ENCODE measurements around the gene AK1. TPM values are rescaled to one million over a fixed set of nuclear protein-coding genes. Genes with fewer than 3 reads are reported as not detected.

Gene AK1
- total and polyA plus RNA-seq, 2 experiments from 2014 or later, result 16.2 to 35.5 TPM

Small RNAs within 50 kb of the gene (microRNA-seq; reads per million reads assigned to microRNA genes)
- not detected for gene MIR4672

Small RNAs within 50 kb of the gene (small RNA-seq; reads per million reads assigned to genes)
- gene MIR4672 (ENCODE audit: low replicate concordance) (not detected), gene RF00019 (ENCODE audit: low replicate concordance) (not detected), gene RNA5SP296 (ENCODE audit: low replicate concordance) (not detected)

Other genes with a start within 250 kb of the AK1 start
- gene CFAP157, start 170.7 kb downstream of the AK1 start, total RNA-seq (2014; rRNA removed; shearing (Covaris generic)), result 0.17 TPM in 1 of 2 replicates, not detected in the other
- gene CFAP157, start 170.7 kb downstream of the AK1 start, polyA plus RNA-seq (2016; fragmentation: Nextera tagmentation; extraction: Ambion mirVana), result 0.55 and 0.78 TPM in 2 replicates
- 9.5 and 15.1 TPM in 2 replicates for gene PTRH1, start 162.0 kb downstream of the AK1 start, total RNA-seq (2014; rRNA removed; shearing (Covaris generic))
- gene PTRH1, start 162.0 kb downstream of the AK1 start, polyA plus RNA-seq (2016; fragmentation: Nextera tagmentation; extraction: Ambion mirVana), result 18.6 and 18.9 TPM in 2 replicates
- gene TTC16, start 161.6 kb downstream of the AK1 start, total RNA-seq (2014; rRNA removed; shearing (Covaris generic)), result not detected in 2 replicates
- not detected in 2 replicates for gene TTC16, start 161.6 kb downstream of the AK1 start, polyA plus RNA-seq (2016; fragmentation: Nextera tagmentation; extraction: Ambion mirVana)
- 21.1 and 23.5 TPM in 2 replicates for gene TOR2A, start 142.4 kb downstream of the AK1 start, total RNA-seq (2014; rRNA removed; shearing (Covaris generic))
- 14.4 TPM in 2 replicates for gene TOR2A, start 142.4 kb downstream of the AK1 start, polyA plus RNA-seq (2016; fragmentation: Nextera tagmentation; extraction: Ambion mirVana)
- gene SH2D3C, start 99.0 kb downstream of the AK1 start, total RNA-seq (2014; rRNA removed; shearing (Covaris generic)), result 4.5 and 7.3 TPM in 2 replicates
- gene SH2D3C, start 99.0 kb downstream of the AK1 start, polyA plus RNA-seq (2016; fragmentation: Nextera tagmentation; extraction: Ambion mirVana), result 4.2 and 4.4 TPM in 2 replicates
- 63.9 and 84.3 TPM in 2 replicates for gene CDK9, start 91.6 kb downstream of the AK1 start, total RNA-seq (2014; rRNA removed; shearing (Covaris generic))
- 49.7 and 58.5 TPM in 2 replicates for gene CDK9, start 91.6 kb downstream of the AK1 start, polyA plus RNA-seq (2016; fragmentation: Nextera tagmentation; extraction: Ambion mirVana)
- gene FPGS, start 74.8 kb downstream of the AK1 start, total RNA-seq (2014; rRNA removed; shearing (Covaris generic)), result 87.2 and 92.4 TPM in 2 replicates
- 40.7 and 43.5 TPM in 2 replicates for gene FPGS, start 74.8 kb downstream of the AK1 start, polyA plus RNA-seq (2016; fragmentation: Nextera tagmentation; extraction: Ambion mirVana)
- 1.4 and 3.0 TPM in 2 replicates for gene ENG, start 23.0 kb downstream of the AK1 start, total RNA-seq (2014; rRNA removed; shearing (Covaris generic))
- 2.6 TPM in 2 replicates for gene ENG, start 23.0 kb downstream of the AK1 start, polyA plus RNA-seq (2016; fragmentation: Nextera tagmentation; extraction: Ambion mirVana)
- 39.2 and 46.3 TPM in 2 replicates for gene ST6GALNAC6, start 21.9 kb upstream of the AK1 start, total RNA-seq (2014; rRNA removed; shearing (Covaris generic))
- gene ST6GALNAC6, start 21.9 kb upstream of the AK1 start, polyA plus RNA-seq (2016; fragmentation: Nextera tagmentation; extraction: Ambion mirVana), result 20.7 and 21.5 TPM in 2 replicates
- 35.3 and 39.1 TPM in 2 replicates for gene ST6GALNAC4, start 39.4 kb upstream of the AK1 start, total RNA-seq (2014; rRNA removed; shearing (Covaris generic))
- 7.9 and 8.1 TPM in 2 replicates for gene ST6GALNAC4, start 39.4 kb upstream of the AK1 start, polyA plus RNA-seq (2016; fragmentation: Nextera tagmentation; extraction: Ambion mirVana)
- gene PIP5KL1, start 53.1 kb upstream of the AK1 start, total RNA-seq (2014; rRNA removed; shearing (Covaris generic)), result 7.5 and 13.4 TPM in 2 replicates
- 19.5 and 25.1 TPM in 2 replicates for gene PIP5KL1, start 53.1 kb upstream of the AK1 start, polyA plus RNA-seq (2016; fragmentation: Nextera tagmentation; extraction: Ambion mirVana)
- gene DPM2, start 60.2 kb upstream of the AK1 start, total RNA-seq (2014; rRNA removed; shearing (Covaris generic)), result 29.0 and 36.6 TPM in 2 replicates
- gene DPM2, start 60.2 kb upstream of the AK1 start, polyA plus RNA-seq (2016; fragmentation: Nextera tagmentation; extraction: Ambion mirVana), result 92.2 and 92.4 TPM in 2 replicates
- gene EEIG1, start 103.3 kb upstream of the AK1 start, total RNA-seq (2014; rRNA removed; shearing (Covaris generic)), result 21.5 and 22.4 TPM in 2 replicates
- gene EEIG1, start 103.3 kb upstream of the AK1 start, polyA plus RNA-seq (2016; fragmentation: Nextera tagmentation; extraction: Ambion mirVana), result 11.2 and 11.5 TPM in 2 replicates
- 5.5 and 6.7 TPM in 2 replicates for gene NAIF1, start 189.6 kb upstream of the AK1 start, total RNA-seq (2014; rRNA removed; shearing (Covaris generic))
- gene NAIF1, start 189.6 kb upstream of the AK1 start, polyA plus RNA-seq (2016; fragmentation: Nextera tagmentation; extraction: Ambion mirVana), result 4.0 and 4.9 TPM in 2 replicates
- 21.2 and 27.0 TPM in 2 replicates for gene SLC25A25, start 190.6 kb upstream of the AK1 start, total RNA-seq (2014; rRNA removed; shearing (Covaris generic))
- 6.1 and 7.1 TPM in 2 replicates for gene SLC25A25, start 190.6 kb upstream of the AK1 start, polyA plus RNA-seq (2016; fragmentation: Nextera tagmentation; extraction: Ambion mirVana)

Measured in GM23338 (cell line).